NOMO-1 treated with DMSO at 0.1 percent for 48 hours (cell line): ENCODE measurements around the gene BBOX1.
"Not testable (repeated sequence)": the region's sequence is repeated elsewhere in the genome, so short reads cannot be mapped to it uniquely, and the experiment has no call there.

Source experiments
- DNase-seq: peaks from one replicate; lab custom pipeline; 2025; ENCODE audit not compliant: unreplicated experiment; lab: John Stamatoyannopoulos, UW

BBOX1 gene

GRCh38 chr11:27120211-27120610, 79.6 kb downstream of the BBOX1 start:
- DNase-seq = no peak

GRCh38 chr11:27122001-27122400, 81.4 kb downstream of the BBOX1 start:
- no peak for DNase-seq

- no peak for DNase-seq
These were observed 84.1 kb downstream of the BBOX1 start for GRCh38 chr11:27124514-27125264.

- no peak for DNase-seq
These were observed 89.1 kb downstream of the BBOX1 start for GRCh38 chr11:27129686-27130085.

- DNase-seq = no peak
These were observed 90.2 kb downstream of the BBOX1 start for GRCh38 chr11:27130806-27131205.

- not testable (repeated sequence) for DNase-seq
These were observed 95.3 kb downstream of the BBOX1 start for GRCh38 chr11:27135924-27136329.

GRCh38 chr11:27138716-27139115, 98.1 kb downstream of the BBOX1 start:
- DNase-seq = no peak

GRCh38 chr11:27139742-27140367, 99.2 kb downstream of the BBOX1 start:
- no peak for DNase-seq

- DNase-seq = no peak
These were observed 101.0 kb downstream of the BBOX1 start for GRCh38 chr11:27141576-27141975.

GRCh38 chr11:27147916-27148315, 107.3 kb downstream of the BBOX1 start:
- DNase-seq = no peak

GRCh38 chr11:27148506-27148905, 107.9 kb downstream of the BBOX1 start:
- DNase-seq = no peak

GRCh38 chr11:27150098-27150497, 109.5 kb downstream of the BBOX1 start:
- DNase-seq = no peak

- peak; percentile 6 for DNase-seq
These were observed 112.5 kb downstream of the BBOX1 start for GRCh38 chr11:27153136-27153535.

GRCh38 chr11:27158456-27159334, 118.1 kb downstream of the BBOX1 start:
- DNase-seq = peak; percentile 57

- DNase-seq = no peak
These were observed 118.7 kb downstream of the BBOX1 start for GRCh38 chr11:27159335-27159679.

GRCh38 chr11:27161071-27161470, 120.5 kb downstream of the BBOX1 start:
- no peak for DNase-seq

GRCh38 chr11:27162237-27162636, 121.6 kb downstream of the BBOX1 start:
- no peak for DNase-seq

GRCh38 chr11:27166130-27166529, 125.5 kb downstream of the BBOX1 start:
- no peak for DNase-seq

GRCh38 chr11:27171376-27171958, 130.9 kb downstream of the BBOX1 start:
- DNase-seq = no peak

GRCh38 chr11:27173545-27173944, 132.9 kb downstream of the BBOX1 start:
- no peak for DNase-seq

- no peak for DNase-seq
These were observed 133.4 kb downstream of the BBOX1 start for GRCh38 chr11:27174021-27174420.
